Left ventricle myocardium inferior (tissue), 1 donor: ENCODE results near the gene SYTL2. TPM values are rescaled to one million over a fixed set of nuclear protein-coding genes. Genes with fewer than 3 reads are reported as not detected.
A peak's percentile ranks its signal among the peaks of the same experiment; 100 is the strongest.

Experiments used
- DNase-seq: peaks from one replicate; pipeline ENCODE4 v3.0.0-alpha.2; 2020
- H3K27ac ChIP-seq: fragments of 200-600 bp; replicated peaks from 2 replicates; pipeline ENCODE4 v1.8.0; 2021
- H3K27me3 ChIP-seq: fragments of 200-600 bp; 2 replicates; pipeline ENCODE4 v1.8.0; 2021; ENCODE audit warnings: low read depth
- H3K36me3 ChIP-seq: fragments of 200-600 bp; 2 replicates; pipeline ENCODE4 v1.8.0; 2021
- H3K4me1 ChIP-seq: fragments of 200-600 bp; 2 replicates; pipeline ENCODE4 v1.8.0; 2021
- H3K4me3 ChIP-seq: fragments of 200-600 bp; 2 replicates; pipeline ENCODE4 v1.8.0; 2021; ENCODE audit warnings: mild to moderate bottlenecking, moderate library complexity
- H3K9me3 ChIP-seq: fragments of 200-600 bp; replicated peaks from 2 replicates; pipeline ENCODE4 v1.8.0; 2021
- CTCF ChIP-seq: fragments of 200-600 bp; IDR thresholded peaks from 2 replicates; pipeline ENCODE4 v1.8.0; 2021; ENCODE audit warnings: antibody characterized with exemption, mild to moderate bottlenecking, borderline replicate concordance
- intact Hi-C: fragments of 100-400 bp; cut with micrococcal nuclease; formaldehyde crosslinking; loops from one replicate; pipeline ENCODE4 v1.11.0; 2022
- total RNA-seq: library from RNA; stranded (reverse); fragmentation: NEBNext Ultra II Directional; extraction: Animal tissue kit (Norgen Biotek cat#: 25700); gene quantifications from one replicate; pipeline ENCODE4 v1.2.1, GENCODE V29; 2021
- donor health status: DM: no; HTN: yes; CAD: no; lungs with severe emphysema.

SYTL2 gene
- total RNA-seq, 1 donor from 2014 or later = 3.8 TPM

GRCh38 chr11:85695546-85695945 is 115.4 kb downstream of the SYTL2 start:
- Histone ChIP-seq H3K27ac (no peak overlapping the region), H3K4me1 (no peaks in the 10 kb centered on the region), H3K27me3 (no peaks in the 10 kb centered on the region), H3K9me3 (no peaks in the 10 kb centered on the region), H3K36me3 (no peaks in the 10 kb centered on the region), H3K4me3 (no peak overlapping the region)
- intact Hi-C loops = loop anchor here (10.0 kb wide), 1 partner anchor 119 kb away; the partner anchor contains the start of gene SYTL2
- TF ChIP-seq CTCF = no peak
- no peak for DNase-seq

GRCh38 chr11:85694385-85694980 is 116.5 kb downstream of the SYTL2 start:
- Histone ChIP-seq H3K36me3 (no peaks in the 10 kb centered on the region), H3K4me3 (no peak overlapping the region), H3K9me3 (no peaks in the 10 kb centered on the region), H3K4me1 (no peaks in the 10 kb centered on the region), H3K27me3 (no peaks in the 10 kb centered on the region), H3K27ac (no peak overlapping the region)
- intact Hi-C loops = loop anchor here (10.0 kb wide), 1 partner anchor 120 kb away; the partner anchor contains the start of gene SYTL2
- peak; percentile 65 for TF ChIP-seq CTCF
- DNase-seq = no peak

GRCh38 chr11:85685820-85686459 is 125.0 kb downstream of the SYTL2 start, which contains the start of gene CCDC89:
TSS of gene CCDC89 (minus strand) at chr11:85686195. CDS start at chr11:85686130, 65 bp downstream.
- peak; percentile 77 for DNase-seq
- intact Hi-C loops = no loop called here
- no peaks in the 10 kb centered on the region for H3K9me3 ChIP-seq

GRCh38 chr11:85685125-85685819 is 125.7 kb downstream of the SYTL2 start:
- H3K27ac ChIP-seq = peak overlapping the region; percentile 87
- no peaks in the 10 kb centered on the region for H3K9me3 ChIP-seq
- no peak for DNase-seq
- no peak for TF ChIP-seq CTCF
- H3K4me1 ChIP-seq = peaks cover 49% of the 10 kb centered on the region
- intact Hi-C loops = no loop called here
- H3K36me3 ChIP-seq = no peaks in the 10 kb centered on the region
- no peaks in the 10 kb centered on the region for H3K27me3 ChIP-seq
- H3K4me3 ChIP-seq = peak overlapping the region; percentile 61

More at GRCh38 chr11:85685820-85686459, 125.0 kb downstream of the SYTL2 start, which contains the start of gene CCDC89:
- Histone ChIP-seq H3K27ac (peak within 1 kb of the TSS; percentile 87), H3K36me3 (no peaks in the 10 kb centered on the region), H3K27me3 (no peaks in the 10 kb centered on the region), H3K4me3 (peak within 1 kb of the TSS; percentile 61), H3K4me1 (peaks cover 49% of the 10 kb centered on the region)
- TF ChIP-seq CTCF = no peak
